Kidney (tissue), 14 donors: ENCODE measurements around the gene DNAJC1. TPM values are rescaled to one million over a fixed set of nuclear protein-coding genes. Genes with fewer than 3 reads are reported as not detected.

ENCODE experiments used
- DNase-seq, 5 donors: peaks; one replicate each; pipeline ENCODE4 v3.0.0-alpha.2; 2013 to 2020
- FAIRE-seq: peaks from 2 replicates; lab custom pipeline; 2012; peaks lifted over from hg19 to GRCh38; lab: Jason Lieb, UNC
- H3K27ac ChIP-seq, 2 donors: one replicate each; pipeline ENCODE4 v1.7.0; 2013; ENCODE audit warnings: low read depth in 2 of 2, low read length in 2 of 2, inconsistent platforms in 1 of 2
- H3K27me3 ChIP-seq: one replicate; pipeline ENCODE4 v1.7.1; 2013; ENCODE audit warnings: low read length, inconsistent platforms; ENCODE audit not compliant: control insufficient read depth, insufficient read depth
- H3K36me3 ChIP-seq, 3 donors: one replicate each; pipeline versions ENCODE4 v1.7.0 to v1.7.1; 2013; ENCODE audit warnings: low read length in 3 of 3, control low read depth in 1 of 3, inconsistent platforms in 1 of 3; ENCODE audit not compliant: insufficient read depth in 3 of 3, control insufficient read depth in 2 of 3
- H3K4me1 ChIP-seq, 3 donors: one replicate each; pipeline versions ENCODE4 v1.7.0 to v1.7.1; 2013; ENCODE audit warnings: low read length in 3 of 3, inconsistent platforms in 1 of 3, low read depth in 1 of 3; ENCODE audit not compliant: control insufficient read depth in 2 of 3, insufficient read depth in 2 of 3
- H3K4me3 ChIP-seq, 3 donors: one replicate each; pipeline versions ENCODE4 v1.7.0 to v1.8.1; 2013; ENCODE audit warnings: low read length in 3 of 3, control low read depth in 1 of 3, inconsistent platforms in 1 of 3
- H3K9ac ChIP-seq, 3 donors: one replicate each; pipeline versions ENCODE4 v1.7.0 to v1.7.1; 2013; ENCODE audit warnings: low read length in 3 of 3, control low read depth in 1 of 3, inconsistent platforms in 1 of 3
- H3K9me3 ChIP-seq, 3 donors: one replicate each; pipeline versions ENCODE4 v1.7.0 to v1.7.1; 2013; ENCODE audit warnings: low read length in 3 of 3, control low read depth in 1 of 3, inconsistent platforms in 1 of 3; ENCODE audit not compliant: control insufficient read depth in 2 of 3, insufficient read depth in 1 of 3
- CTCF ChIP-seq: IDR thresholded peaks from 3 replicates; pipeline ENCODE4 v1.5.1; 2012; ENCODE audit warnings: mild to moderate bottlenecking, moderate library complexity, borderline replicate concordance; ENCODE audit not compliant: insufficient read depth; ENCODE audit errors: extremely low read depth
- intact Hi-C: fragments of 100-400 bp; cut with DNase I; formaldehyde crosslinking; loops from one replicate; pipeline ENCODE4 v1.11.1; 2022
- polyA plus RNA-seq: library from polyadenylated mRNA; stranded (reverse); fragments of 350-450 nt; fragmentation: Illumina TruSeq; extraction: RNeasy Lipid Tissue Mini Kit (QIAGEN cat#74804); gene quantifications from one replicate; pipeline ENCODE4 v1.2.3, GENCODE V29; 2014; ENCODE audit warnings: low read depth, low replicate concordance; ENCODE audit not compliant: insufficient read depth
- total RNA-seq: library from RNA; stranded (reverse); fragmentation: NEBNext Ultra II Directional; extraction: Animal tissue kit (Norgen Biotek cat#: 25700); gene quantifications from one replicate; pipeline ENCODE4 v1.2.1, GENCODE V29; 2021
- donor health status: control.
- donor health status: control.
- donor health status: control.
- donor health status: control.
- donor health status: control.
- donor health status: DM: yes; HTN: yes; CAD: no.
- donor health status: Normal renal cell carcinoma (clear cell type).

Gene DNAJC1
- total and polyA plus RNA-seq, 2 donors from 2014 or later: 33.4 to 34.8 TPM

- FAIRE-seq: no peak
- Histone ChIP-seq H3K27me3 (no peaks in the 10 kb centered on the region), H3K36me3 (peaks cover 0 to 4% (median 3%) of the 10 kb centered on the region in 3 donors), H3K4me3 (no peak overlapping the region), H3K4me1 (no peaks in the 10 kb centered on the region), H3K9me3 (no peaks in the 10 kb centered on the region), H3K27ac (no peak overlapping the region), H3K9ac (no peak overlapping the region)
- intact Hi-C loops: no loop called here
- TF ChIP-seq CTCF: no peak
- DNase-seq: no peak
These were observed 255.7 kb downstream of the DNAJC1 start for GRCh38 chr10:21747809-21748208.

- DNase-seq: no peak
- Histone ChIP-seq H3K9me3 (no peaks in the 10 kb centered on the region), H3K4me3 (no peak overlapping the region), H3K4me1 (no peaks in the 10 kb centered on the region), H3K9ac (no peak overlapping the region), H3K27ac (no peak overlapping the region), H3K27me3 (no peaks in the 10 kb centered on the region), H3K36me3 (peaks cover 0 to 9% (median 4%) of the 10 kb centered on the region in 3 donors)
- FAIRE-seq: no peak
- TF ChIP-seq CTCF: no peak
- intact Hi-C loops: no loop called here
These were observed 257.4 kb downstream of the DNAJC1 start for GRCh38 chr10:21746118-21746517.

- Histone ChIP-seq H3K9me3 (no peaks in the 10 kb centered on the region), H3K4me3 (no peak overlapping the region), H3K36me3 (peaks cover 0 to 13% (median 9%) of the 10 kb centered on the region in 3 donors), H3K4me1 (no peaks in the 10 kb centered on the region), H3K27me3 (no peaks in the 10 kb centered on the region), H3K9ac (no peak overlapping the region), H3K27ac (no peak overlapping the region)
- TF ChIP-seq CTCF: no peak
- no peak for DNase-seq
- intact Hi-C loops: no loop called here
- no peak for FAIRE-seq
These were observed 259.3 kb downstream of the DNAJC1 start for GRCh38 chr10:21744223-21744622.
